Esophagus squamous epithelium (tissue), 4 donors: Measurements from ENCODE around the gene TSPAN4.

Source experiments
- CTCF ChIP-seq, 6 experiments: fragments of 450-650 bp in 4 of 6; fragments of 200-600 bp in 2 of 6; sonication (generic) in 2 of 6; IDR thresholded peaks; one replicate each; pipeline ENCODE4 v1.5.1; 2016 to 2019; ENCODE audit warnings: antibody characterized with exemption in 6 of 6, mild to moderate bottlenecking in 4 of 6, moderate library complexity in 4 of 6
- POLR2A ChIP-seq, 4 donors: fragments of 450-650 bp; IDR thresholded peaks; one replicate each; pipeline ENCODE4 v1.6.1; 2017; ENCODE audit warnings: antibody characterized with exemption in 4 of 4, mild to moderate bottlenecking in 4 of 4, moderate library complexity in 3 of 4

- TF ChIP-seq CTCF (IDR thresholded peaks at IDR 0.05) (no peak), POLR2A (IDR thresholded peaks at IDR 0.05) (no peak)
Observed at GRCh38 chr11:800473-800872, 42.2 kb upstream of the TSPAN4 start.
